ENCODE measurements around the gene PIM1.
"Not testable (repeated sequence)": the region's sequence is repeated elsewhere in the genome, so short reads cannot be mapped to it uniquely, and the experiment has no call there.

The PIM1 gene

GRCh38 chr6:37194886-37195285 lies 24.9 kb downstream of the PIM1 start:
- DNase-seq = not testable (repeated sequence)

- not testable (repeated sequence) for DNase-seq
Observed at GRCh38 chr6:37196451-37196850, 26.5 kb downstream of the PIM1 start.

GRCh38 chr6:37200085-37200484 lies 30.1 kb downstream of the PIM1 start:
- DNase-seq = no peak

GRCh38 chr6:37201726-37202125 lies 31.8 kb downstream of the PIM1 start:
- no peak for DNase-seq

GRCh38 chr6:37202788-37203491 lies 33.0 kb downstream of the PIM1 start:
- DNase-seq = peak; percentile 24

GRCh38 chr6:37204014-37204751 lies 34.2 kb downstream of the PIM1 start:
- no peak for DNase-seq

GRCh38 chr6:37205175-37205996 lies 35.4 kb downstream of the PIM1 start:
- DNase-seq = no peak

- no peak for DNase-seq
Observed at GRCh38 chr6:37205997-37206340, 36.0 kb downstream of the PIM1 start.

GRCh38 chr6:37206622-37207021 lies 36.7 kb downstream of the PIM1 start:
- no peak for DNase-seq

- DNase-seq = peak; percentile 53
Observed at GRCh38 chr6:37207903-37208456, 38.0 kb downstream of the PIM1 start.

- DNase-seq = no peak
Observed at GRCh38 chr6:37208793-37209192, 38.8 kb downstream of the PIM1 start.

- DNase-seq = no peak
Observed at GRCh38 chr6:37209461-37210205, 39.7 kb downstream of the PIM1 start.

- DNase-seq = peak; percentile 76
Observed at GRCh38 chr6:37210313-37210968, 40.5 kb downstream of the PIM1 start.

- DNase-seq = no peak
Observed at GRCh38 chr6:37212268-37212667, 42.3 kb downstream of the PIM1 start.

- no peak for DNase-seq
Observed at GRCh38 chr6:37218061-37218460, 48.1 kb downstream of the PIM1 start.

GRCh38 chr6:37218511-37218910 lies 48.6 kb downstream of the PIM1 start:
- no peak for DNase-seq

GRCh38 chr6:37221585-37222124 lies 51.7 kb downstream of the PIM1 start:
- no peak for DNase-seq

- no peak for DNase-seq
Observed at GRCh38 chr6:37222125-37222967, 52.4 kb downstream of the PIM1 start.

GRCh38 chr6:37222992-37223391 lies 53.0 kb downstream of the PIM1 start:
- no peak for DNase-seq
